ENCODE results near the gene SHFL.
A peak's percentile ranks its signal among the peaks of the same experiment; 100 is the strongest.

The SHFL gene

DNA sequence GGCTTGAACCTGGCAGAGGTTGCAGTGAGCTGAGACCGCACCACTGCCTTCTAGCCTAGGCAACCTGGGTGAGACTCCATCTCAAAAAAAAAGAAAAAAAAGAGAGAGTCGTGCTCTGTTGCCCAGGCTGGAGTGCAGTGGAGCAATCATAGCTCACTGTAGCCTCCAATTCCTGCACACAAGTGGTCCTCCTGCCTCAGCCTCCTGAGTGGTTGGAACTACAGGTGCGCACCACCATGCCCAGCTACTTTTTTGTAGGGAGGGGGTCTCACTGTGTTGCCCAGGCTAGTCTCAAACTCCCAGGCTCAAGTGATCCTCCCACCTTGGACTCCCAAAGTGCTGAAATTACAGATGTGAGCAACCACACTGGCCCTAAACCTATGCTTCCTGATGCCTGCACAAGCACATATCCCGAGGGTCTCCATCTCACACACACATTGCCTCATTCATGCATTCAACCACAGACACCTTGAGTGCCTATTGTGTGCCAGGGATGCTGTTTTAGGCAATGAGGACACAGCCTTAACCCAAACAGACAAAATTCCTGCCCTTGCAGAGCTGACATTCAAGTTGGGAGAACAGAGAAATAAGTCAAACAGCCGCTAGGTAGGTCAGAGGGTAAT is 14.2 kb downstream of the SHFL start:
- no peak overlapping the region for H3K4me3 ChIP-seq (ENCODE audit: low read depth, low read length)
- TF ChIP-seq, protein P1, sequence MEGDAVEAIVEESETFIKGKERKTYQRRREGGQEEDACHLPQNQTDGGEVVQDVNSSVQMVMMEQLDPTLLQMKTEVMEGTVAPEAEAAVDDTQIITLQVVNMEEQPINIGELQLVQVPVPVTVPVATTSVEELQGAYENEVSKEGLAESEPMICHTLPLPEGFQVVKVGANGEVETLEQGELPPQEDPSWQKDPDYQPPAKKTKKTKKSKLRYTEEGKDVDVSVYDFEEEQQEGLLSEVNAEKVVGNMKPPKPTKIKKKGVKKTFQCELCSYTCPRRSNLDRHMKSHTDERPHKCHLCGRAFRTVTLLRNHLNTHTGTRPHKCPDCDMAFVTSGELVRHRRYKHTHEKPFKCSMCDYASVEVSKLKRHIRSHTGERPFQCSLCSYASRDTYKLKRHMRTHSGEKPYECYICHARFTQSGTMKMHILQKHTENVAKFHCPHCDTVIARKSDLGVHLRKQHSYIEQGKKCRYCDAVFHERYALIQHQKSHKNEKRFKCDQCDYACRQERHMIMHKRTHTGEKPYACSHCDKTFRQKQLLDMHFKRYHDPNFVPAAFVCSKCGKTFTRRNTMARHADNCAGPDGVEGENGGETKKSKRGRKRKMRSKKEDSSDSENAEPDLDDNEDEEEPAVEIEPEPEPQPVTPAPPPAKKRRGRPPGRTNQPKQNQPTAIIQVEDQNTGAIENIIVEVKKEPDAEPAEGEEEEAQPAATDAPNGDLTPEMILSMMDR (IDR thresholded peaks at IDR 0.05; ENCODE audit: low read depth, low read length) = no peak
- DNase-seq (ENCODE audit: low read depth, low spot score) = no peak
- in situ Hi-C loops (cut with HindIII; ENCODE audit: low sequenced_read_pairs) = no loop called here

DNA sequence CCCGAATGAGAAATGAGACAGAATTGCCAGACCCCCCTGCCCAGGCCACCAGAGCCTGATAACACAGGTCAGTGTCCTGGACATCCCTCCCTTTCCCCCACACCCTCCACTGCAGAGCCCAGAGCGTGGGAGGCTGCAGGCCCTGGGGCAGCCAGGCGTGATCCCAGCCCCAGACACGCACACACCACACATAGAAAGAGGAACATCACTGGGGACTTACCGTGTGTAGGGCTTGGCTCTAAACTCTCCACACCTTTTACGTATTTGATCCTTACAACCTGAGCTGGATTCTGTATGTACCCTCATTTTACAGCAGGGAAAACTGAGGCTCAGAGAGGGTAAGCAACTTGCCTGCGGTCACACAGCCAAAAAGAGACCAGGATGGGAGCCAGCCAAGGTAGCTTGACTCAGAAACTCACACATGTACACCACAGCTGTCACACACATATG is 16.7 kb downstream of the SHFL start:
- DNase-seq (ENCODE audit: low read depth, low spot score) = no peak
- H3K4me3 ChIP-seq (ENCODE audit: low read depth, low read length) = no peak overlapping the region
- TF ChIP-seq, protein P1 (IDR thresholded peaks at IDR 0.05; ENCODE audit: low read depth, low read length) = no peak
- in situ Hi-C loops (cut with HindIII; ENCODE audit: low sequenced_read_pairs) = no loop called here

DNA sequence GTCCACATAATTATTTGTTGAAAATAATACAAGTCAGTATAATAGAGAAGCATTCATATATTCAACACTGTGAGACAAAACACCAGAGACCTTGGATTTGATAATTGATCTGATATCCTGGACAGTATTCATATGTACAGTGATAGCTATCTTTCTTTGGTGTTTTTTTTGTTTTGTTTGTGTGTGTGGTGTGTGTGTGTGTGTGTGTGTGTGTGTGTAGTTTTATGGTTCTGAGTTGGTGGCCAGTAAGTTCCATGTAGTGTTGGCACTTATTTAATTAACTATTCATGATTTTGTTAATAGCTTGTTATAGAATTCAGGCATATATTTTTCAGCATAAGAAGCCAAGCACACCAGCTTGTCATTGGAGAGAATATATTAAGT is 18.0 kb downstream of the SHFL start:
- DNase-seq (ENCODE audit: low read depth, low spot score) = no peak
- TF ChIP-seq, protein P1 (IDR thresholded peaks at IDR 0.05; ENCODE audit: low read depth, low read length) = no peak
- in situ Hi-C loops (cut with HindIII; ENCODE audit: low sequenced_read_pairs) = no loop called here
- H3K4me3 ChIP-seq (ENCODE audit: low read depth, low read length) = no peak overlapping the region

DNA sequence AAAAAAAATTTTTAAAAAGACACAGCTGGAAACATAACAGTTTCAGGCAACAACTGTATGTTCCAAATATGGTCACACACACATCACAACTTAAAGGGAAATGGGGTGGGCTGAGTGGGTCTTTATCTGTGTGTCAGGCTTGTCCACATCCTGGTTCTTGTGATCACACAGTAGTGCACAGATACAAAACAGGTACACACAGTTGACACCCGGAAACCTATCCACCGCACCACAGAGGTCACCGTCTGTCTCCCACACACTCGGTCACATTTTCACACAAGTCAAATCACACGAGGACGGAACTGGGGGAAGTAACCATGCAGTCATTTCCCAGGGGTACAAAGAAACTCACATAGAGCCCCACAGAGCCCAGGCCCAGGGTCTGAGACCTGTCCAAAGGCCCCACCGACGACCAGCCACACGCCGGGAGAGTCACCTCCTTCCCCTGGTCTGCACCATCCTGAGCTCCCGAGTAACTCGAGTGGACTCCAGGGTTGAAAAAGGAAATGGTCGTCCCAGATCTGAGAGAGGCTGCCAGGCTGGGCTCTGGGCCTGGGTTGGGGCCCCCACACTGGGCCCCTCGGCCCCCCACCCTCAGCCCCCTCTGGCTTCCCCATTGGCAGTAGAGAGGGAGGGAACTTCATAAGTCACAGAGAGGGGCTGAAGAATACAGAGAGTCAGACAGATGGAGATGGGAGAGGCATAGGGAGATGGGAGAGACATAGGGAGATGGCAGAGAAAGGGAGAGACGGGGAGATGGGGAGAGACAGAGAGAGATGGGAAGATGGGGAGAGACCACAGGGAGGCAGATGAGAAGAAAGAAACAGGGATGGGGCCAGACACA is 18.8 kb downstream of the SHFL start:
- no peak for DNase-seq (ENCODE audit: low read depth, low spot score)
- in situ Hi-C loops (cut with HindIII; ENCODE audit: low sequenced_read_pairs) = no loop called here
- TF ChIP-seq, protein P1 (IDR thresholded peaks at IDR 0.05; ENCODE audit: low read depth, low read length) = no peak
- no peak overlapping the region for H3K4me3 ChIP-seq (ENCODE audit: low read depth, low read length)

DNA sequence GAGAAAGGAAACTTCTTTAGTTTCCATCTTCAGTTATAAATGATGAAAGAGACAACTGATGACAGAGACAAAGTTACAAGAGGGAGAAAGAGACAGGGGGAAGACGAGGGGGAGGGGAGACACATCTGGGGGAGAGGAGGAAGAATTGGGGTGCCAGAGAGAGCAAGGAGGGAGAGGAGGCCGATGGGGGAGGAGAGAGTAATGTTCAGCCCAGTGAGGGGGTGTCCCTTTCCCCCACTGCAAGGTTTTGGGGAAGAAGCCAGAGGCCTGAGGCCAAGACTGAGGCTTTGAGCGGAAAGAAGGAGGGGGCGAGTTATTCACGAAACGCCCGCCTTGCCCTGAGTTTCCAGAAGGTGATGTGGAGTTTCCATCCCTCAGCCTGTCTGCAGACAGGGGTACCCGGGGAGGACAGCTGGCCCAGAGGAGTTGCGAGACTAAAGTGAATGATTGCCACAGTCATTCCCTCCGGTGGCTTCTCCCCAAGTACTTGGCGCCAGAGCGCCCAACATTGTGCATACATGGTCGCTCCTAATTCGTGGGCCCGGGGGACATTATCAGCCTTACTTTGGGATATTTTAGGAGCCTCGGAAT is 19.5 kb downstream of the SHFL start:
- TF ChIP-seq, protein P1 (IDR thresholded peaks at IDR 0.05; ENCODE audit: low read depth, low read length) = no peak
- no peak for DNase-seq (ENCODE audit: low read depth, low spot score)
- H3K4me3 ChIP-seq (ENCODE audit: low read depth, low read length) = peak overlapping the region; percentile 16
- in situ Hi-C loops (cut with HindIII; ENCODE audit: low sequenced_read_pairs) = no loop called here

DNA sequence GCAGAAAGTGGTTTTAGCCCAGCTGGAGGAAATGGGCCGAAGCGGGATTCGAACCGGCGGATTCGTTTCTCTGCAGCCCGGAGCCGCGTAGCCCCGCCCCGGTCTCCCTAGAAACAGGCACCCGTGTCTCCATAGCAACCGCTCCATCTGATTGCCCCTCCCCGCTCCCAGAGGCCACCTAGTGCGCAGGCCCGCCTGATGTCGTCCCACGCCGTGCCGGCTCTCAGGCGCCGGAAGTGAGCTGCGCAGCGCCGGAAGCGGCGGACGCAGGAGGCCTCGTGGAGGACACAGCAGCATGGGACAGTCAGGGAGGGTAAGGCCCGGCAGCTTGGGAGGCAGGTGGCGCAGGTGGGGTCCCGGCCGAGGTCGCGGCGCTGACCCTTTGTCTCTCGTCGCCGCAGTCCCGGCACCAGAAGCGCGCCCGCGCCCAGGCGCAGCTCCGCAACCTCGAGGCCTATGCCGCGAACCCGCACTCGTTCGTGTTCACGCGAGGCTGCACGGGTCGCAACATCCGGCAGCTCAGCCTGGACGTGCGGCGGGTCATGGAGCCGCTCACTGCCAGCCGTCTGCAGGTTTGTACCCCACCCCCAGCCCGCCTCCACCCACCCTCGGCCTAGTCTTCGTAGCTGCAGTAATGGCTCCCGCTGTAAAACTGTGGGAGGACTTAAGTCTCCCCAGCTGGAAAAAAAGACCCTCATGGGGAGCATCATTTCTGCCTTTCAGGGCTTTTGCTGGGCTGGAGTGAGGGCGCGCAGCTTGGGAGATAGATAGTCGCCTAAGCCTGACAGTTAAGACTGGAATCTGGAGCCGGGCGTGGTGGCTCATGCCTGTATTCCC is 20.2 kb downstream of the SHFL start, which contains the start of gene PPAN:
TSS of gene PPAN (plus strand) at position 263 of the 837 bp plus-strand sequence. CDS start at position 296, 33 bp downstream.
- H3K4me3 ChIP-seq (ENCODE audit: low read depth, low read length) = peak within 1 kb of the TSS; percentile 91
- in situ Hi-C loops (cut with HindIII; ENCODE audit: low sequenced_read_pairs) = no loop called here
- TF ChIP-seq, protein P1 (IDR thresholded peaks at IDR 0.05; ENCODE audit: low read depth, low read length) = no peak
- DNase-seq (ENCODE audit: low read depth, low spot score) = peak; percentile 97

Measured in astrocyte of the spinal cord (primary cell).